Upper lobe of right lung (tissue), 1 donor: ENCODE results near the gene CCNY. TPM values are rescaled to one million over a fixed set of nuclear protein-coding genes. Genes with fewer than 3 reads are reported as not detected.
A peak's percentile ranks its signal among the peaks of the same experiment; 100 is the strongest.
"Not testable (repeated sequence)": the region's sequence is repeated elsewhere in the genome, so short reads cannot be mapped to it uniquely, and the experiment has no call there.

Experiments
- ATAC-seq: fragments of 200-7000 bp; cut with Tn5 transposase; one replicate; pipeline ENCODE4 v1.9.1; 2020; ENCODE audit warnings: mild to moderate bottlenecking, moderate library complexity
- DNase-seq: peaks from one replicate; pipeline ENCODE4 v3.0.0-alpha.2; 2020
- H3K27ac ChIP-seq: fragments of 200-600 bp; one replicate; pipeline ENCODE4 v1.8.0; 2022
- H3K27me3 ChIP-seq: fragments of 200-600 bp; one replicate; pipeline ENCODE4 v1.8.0; 2022; ENCODE audit warnings: mild to moderate bottlenecking
- H3K36me3 ChIP-seq: fragments of 200-600 bp; one replicate; pipeline ENCODE4 v1.8.0; 2022
- H3K4me1 ChIP-seq: fragments of 200-600 bp; one replicate; pipeline ENCODE4 v1.8.0; 2022
- H3K4me3 ChIP-seq: fragments of 200-600 bp; one replicate; pipeline ENCODE4 v1.8.0; 2022; ENCODE audit warnings: mild to moderate bottlenecking
- H3K9me3 ChIP-seq: fragments of 200-600 bp; one replicate; pipeline ENCODE4 v1.8.0; 2022
- intact Hi-C: fragments of 100-400 bp; cut with DNase I; formaldehyde crosslinking; loops from one replicate; pipeline ENCODE4 v1.11.0; 2022
- total RNA-seq: library from RNA; stranded (reverse); fragmentation: NEBNext Ultra II Directional; extraction: Animal tissue kit (Norgen Biotek cat#: 25700); gene quantifications from one replicate; pipeline ENCODE4 v1.2.1, GENCODE V29; 2021
- TF ChIP-seq, protein P1 (sequence below): fragments of 200-600 bp; IDR thresholded peaks from one replicate; pipeline ENCODE4 v1.8.0; 2022; ENCODE audit warnings: antibody characterized with exemption
- donor health status: DM: no; HTN: yes; CAD: no; lungs with severe emphysema.

The CCNY gene
- total RNA-seq, 1 donor from 2014 or later: 85.4 TPM

DNA sequence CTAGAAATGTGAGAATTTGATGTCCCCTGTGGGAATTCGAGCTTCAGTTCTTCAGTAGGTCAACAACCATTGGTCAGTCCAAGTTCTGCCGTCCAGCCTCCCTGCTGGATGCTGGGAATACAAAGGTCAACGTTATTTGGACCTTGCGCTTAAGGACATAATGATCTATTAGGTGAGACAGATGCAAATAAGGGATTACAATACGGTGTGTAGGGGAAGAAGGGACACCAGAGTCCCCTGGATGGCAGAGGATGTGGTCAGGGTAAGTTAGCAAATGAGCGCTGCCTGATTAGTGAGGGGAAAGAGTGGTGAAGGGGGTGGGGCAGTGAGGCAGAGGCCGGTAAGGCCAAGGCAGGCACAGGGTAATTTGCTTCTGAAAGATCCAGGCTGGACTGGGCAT lies 16.2 kb downstream of the CCNY start:
- no peak overlapping the region for H3K4me3 ChIP-seq
- H3K4me1 ChIP-seq: peaks cover 38% of the 10 kb centered on the region
- intact Hi-C loops: no loop called here
- H3K9me3 ChIP-seq: no peaks in the 10 kb centered on the region
- no peaks in the 10 kb centered on the region for H3K27me3 ChIP-seq
- no peak for DNase-seq
- TF ChIP-seq, protein P1, sequence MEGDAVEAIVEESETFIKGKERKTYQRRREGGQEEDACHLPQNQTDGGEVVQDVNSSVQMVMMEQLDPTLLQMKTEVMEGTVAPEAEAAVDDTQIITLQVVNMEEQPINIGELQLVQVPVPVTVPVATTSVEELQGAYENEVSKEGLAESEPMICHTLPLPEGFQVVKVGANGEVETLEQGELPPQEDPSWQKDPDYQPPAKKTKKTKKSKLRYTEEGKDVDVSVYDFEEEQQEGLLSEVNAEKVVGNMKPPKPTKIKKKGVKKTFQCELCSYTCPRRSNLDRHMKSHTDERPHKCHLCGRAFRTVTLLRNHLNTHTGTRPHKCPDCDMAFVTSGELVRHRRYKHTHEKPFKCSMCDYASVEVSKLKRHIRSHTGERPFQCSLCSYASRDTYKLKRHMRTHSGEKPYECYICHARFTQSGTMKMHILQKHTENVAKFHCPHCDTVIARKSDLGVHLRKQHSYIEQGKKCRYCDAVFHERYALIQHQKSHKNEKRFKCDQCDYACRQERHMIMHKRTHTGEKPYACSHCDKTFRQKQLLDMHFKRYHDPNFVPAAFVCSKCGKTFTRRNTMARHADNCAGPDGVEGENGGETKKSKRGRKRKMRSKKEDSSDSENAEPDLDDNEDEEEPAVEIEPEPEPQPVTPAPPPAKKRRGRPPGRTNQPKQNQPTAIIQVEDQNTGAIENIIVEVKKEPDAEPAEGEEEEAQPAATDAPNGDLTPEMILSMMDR: no peak
- H3K27ac ChIP-seq: no peak overlapping the region
- no peak for ATAC-seq
- no peaks in the 10 kb centered on the region for H3K36me3 ChIP-seq

DNA sequence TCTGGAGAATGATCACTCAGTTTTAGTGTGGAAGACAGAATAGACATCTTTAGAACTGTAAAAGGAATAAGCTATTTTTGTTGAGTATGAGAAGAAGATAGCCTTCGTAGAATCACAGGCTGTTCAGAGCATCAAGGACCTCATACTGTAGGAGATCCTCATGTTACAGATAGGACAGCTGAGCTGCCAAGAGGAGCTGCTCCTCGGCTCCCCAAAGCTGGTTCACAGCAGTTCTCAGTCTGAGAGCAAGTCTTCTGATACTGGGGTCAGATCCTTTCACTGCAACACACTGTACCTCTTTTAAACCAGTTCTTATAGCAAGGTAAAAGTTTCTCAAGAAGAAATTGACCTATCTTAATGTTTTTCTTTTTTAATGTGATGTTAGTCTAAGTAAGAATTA lies 17.1 kb downstream of the CCNY start:
- Histone ChIP-seq H3K4me1 (peaks cover 37% of the 10 kb centered on the region), H3K27ac (no peak overlapping the region), H3K27me3 (no peaks in the 10 kb centered on the region), H3K36me3 (no peaks in the 10 kb centered on the region), H3K9me3 (no peaks in the 10 kb centered on the region), H3K4me3 (no peak overlapping the region)
- ATAC-seq (no peak), DNase-seq (no peak)
- TF ChIP-seq, protein P1: no peak
- intact Hi-C loops: no loop called here

- H3K4me1 ChIP-seq: peaks cover 37% of the 10 kb centered on the region
- no peaks in the 10 kb centered on the region for H3K9me3 ChIP-seq
- intact Hi-C loops: no loop called here
These were observed 17.5 kb downstream of the CCNY start for GRCh38 chr10:35353805-35354204.

DNA sequence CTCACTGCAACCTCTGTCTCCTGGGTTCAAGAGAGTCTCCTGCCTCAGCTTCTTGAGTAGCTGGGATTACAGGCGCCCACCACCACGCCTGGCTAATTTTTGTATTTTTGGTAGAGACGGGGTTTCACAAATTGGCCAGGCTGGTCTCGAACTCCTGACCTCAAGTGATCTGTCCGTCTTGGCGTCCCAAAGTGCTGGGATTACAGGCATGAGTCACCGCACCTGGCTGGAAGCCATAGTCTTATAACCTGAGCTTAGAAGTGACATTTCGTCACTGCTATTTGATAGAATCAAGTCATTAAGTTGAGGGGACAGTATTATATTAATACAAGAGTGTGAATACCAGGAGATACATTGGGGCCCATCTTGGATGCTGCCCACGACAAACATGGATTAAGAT lies 17.9 kb downstream of the CCNY start:
- H3K9me3 ChIP-seq, H3K27me3 ChIP-seq, DNase-seq, intact Hi-C loops, H3K4me3 ChIP-seq, H3K27ac ChIP-seq, ATAC-seq, H3K36me3 ChIP-seq: not testable (repeated sequence)
- peaks cover 37% of the 10 kb centered on the region for H3K4me1 ChIP-seq

More at GRCh38 chr10:35353805-35354204, 17.5 kb downstream of the CCNY start:
- DNase-seq (no peak), ATAC-seq (no peak)
- H3K4me3 ChIP-seq: no peak overlapping the region
- no peak overlapping the region for H3K27ac ChIP-seq
- TF ChIP-seq, protein P1: no peak
- H3K27me3 ChIP-seq: no peaks in the 10 kb centered on the region
- H3K36me3 ChIP-seq: no peaks in the 10 kb centered on the region

DNA sequence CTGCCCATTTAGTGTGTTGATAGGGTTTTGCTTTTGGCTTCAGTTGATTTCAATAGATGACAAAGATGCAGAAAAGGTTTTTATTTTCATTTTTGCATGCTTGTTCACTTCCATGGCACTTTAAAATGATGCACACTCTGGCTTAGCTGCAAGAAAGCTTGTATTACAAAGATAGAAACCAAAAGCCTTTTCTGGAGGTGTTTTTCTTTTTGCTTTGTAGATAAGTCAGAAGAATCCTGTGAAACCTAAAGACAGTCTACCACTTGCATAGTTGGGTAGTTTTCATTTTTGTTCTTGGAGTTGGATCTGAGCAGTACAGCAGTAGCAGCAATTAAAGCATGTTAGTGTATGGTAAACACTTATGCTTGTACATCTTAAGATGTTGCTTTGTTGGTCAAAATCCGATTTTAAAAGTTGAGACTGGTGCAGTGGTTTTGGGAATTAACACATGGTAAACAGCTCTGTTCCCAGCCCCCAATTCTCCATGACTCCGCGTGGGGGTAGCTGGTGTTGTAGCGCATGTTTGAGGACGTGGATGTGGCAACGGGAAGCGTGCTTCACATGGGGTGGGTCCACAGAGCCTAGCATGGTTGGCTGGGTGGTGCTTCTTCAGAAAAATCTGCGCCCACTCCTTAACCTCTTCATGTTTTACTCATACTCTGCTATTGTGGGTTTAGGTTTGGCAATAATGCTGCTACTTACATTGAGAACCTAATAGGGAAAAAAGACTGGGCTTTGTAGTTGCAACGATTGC lies 19.8 kb downstream of the CCNY start:
- TF ChIP-seq, protein P1: no peak
- Histone ChIP-seq H3K9me3 (no peaks in the 10 kb centered on the region), H3K27ac (no peak overlapping the region), H3K36me3 (no peaks in the 10 kb centered on the region), H3K27me3 (no peaks in the 10 kb centered on the region), H3K4me1 (peaks cover 31% of the 10 kb centered on the region), H3K4me3 (no peak overlapping the region)
- no peak for DNase-seq
- intact Hi-C loops: no loop called here
- ATAC-seq: peak; percentile 76

DNA sequence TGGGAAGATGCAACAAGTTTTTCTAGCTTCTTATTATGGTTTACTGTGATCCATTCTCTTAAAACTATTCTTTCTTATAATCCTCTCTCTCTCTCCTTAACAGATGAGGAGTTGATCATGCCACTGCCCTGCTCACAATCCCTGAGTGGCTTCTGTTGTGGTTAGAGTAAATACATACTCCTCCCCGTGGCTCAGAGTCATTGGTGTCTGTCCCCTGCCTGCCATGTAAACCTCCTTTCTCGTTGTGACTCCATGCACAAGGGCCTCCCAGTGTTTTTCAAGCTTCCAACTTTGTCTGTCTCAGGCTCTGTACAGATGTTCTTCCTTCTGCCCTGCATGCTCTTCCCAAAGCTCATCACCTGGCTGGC lies 20.4 kb downstream of the CCNY start:
- Histone ChIP-seq H3K36me3 (no peaks in the 10 kb centered on the region), H3K9me3 (no peaks in the 10 kb centered on the region), H3K4me1 (peaks cover 27% of the 10 kb centered on the region), H3K4me3 (no peak overlapping the region), H3K27me3 (no peaks in the 10 kb centered on the region), H3K27ac (no peak overlapping the region)
- ATAC-seq (no peak), DNase-seq (no peak)
- TF ChIP-seq, protein P1: no peak
- intact Hi-C loops: no loop called here
